IMR-90 (cell line): ENCODE measurements around the gene HDGFL2. TPM values are rescaled to one million over a fixed set of nuclear protein-coding genes. Genes with fewer than 3 reads are reported as not detected.
A peak's percentile ranks its signal among the peaks of the same experiment; 100 is the strongest.

Experiments
- ATAC-seq: fragments of 200-7000 bp; cut with Tn5 transposase; 2 replicates; pipeline ENCODE4 v1.9.1; 2020; ENCODE audit warnings: low read depth, mild to moderate bottlenecking, moderate library complexity
- BruUV-seq: library from RNA; stranded (reverse); fragments of 400-500 nt; replicated peaks from 2 replicates; lab custom pipeline; 2021; lab: Mats Ljungman, UMichigan
- CTCF ChIA-PET: fragments of 300-600 bp; formaldehyde crosslinking; extraction: SDS; loops from one replicate; lab custom pipeline; 2021; ENCODE audit warnings: antibody characterized with exemption; lab: Yijun Ruan, JAX
- POLR2A ChIA-PET: fragments of 300-600 bp; sonication (Branson Sonifier 250); formaldehyde crosslinking; loops from one replicate; lab custom pipeline; 2022; ENCODE audit warnings: antibody characterized with exemption; ENCODE audit not compliant: unreplicated experiment; lab: Charles Lee
- DNase-seq: peaks from one replicate; pipeline ENCODE4 v3.0.0; 2013
- H2AFZ ChIP-seq: replicated peaks from 2 replicates; pipeline ENCODE3; 2013; ENCODE audit warnings: low read length, mild to moderate bottlenecking; ENCODE audit not compliant: poor library complexity
- H2AK5ac ChIP-seq: 2 replicates; pipeline ENCODE4 v1.6.1; 2013; ENCODE audit warnings: low read depth, low read length, inconsistent platforms
- H2AK9ac ChIP-seq: replicated peaks from 2 replicates; pipeline ENCODE3; 2013; ENCODE audit warnings: mild to moderate bottlenecking, low read depth, low read length, moderate library complexity; ENCODE audit not compliant: poor library complexity
- H2BK120ac ChIP-seq: 2 replicates; pipeline ENCODE4 v1.6.1; 2013; ENCODE audit warnings: low read depth, low read length, inconsistent platforms
- H2BK15ac ChIP-seq: 3 replicates; pipeline ENCODE4 v1.6.1; 2013; ENCODE audit warnings: low read depth, low read length, inconsistent platforms
- H2BK20ac ChIP-seq: 2 replicates; pipeline ENCODE4 v1.6.1; 2013; ENCODE audit warnings: low read depth, mild to moderate bottlenecking, inconsistent platforms, low read length, moderate library complexity
- H2BK5ac ChIP-seq: 2 replicates; pipeline ENCODE4 v1.6.1; 2013; ENCODE audit warnings: mild to moderate bottlenecking, low read depth, low read length, inconsistent platforms; ENCODE audit not compliant: poor library complexity, severe bottlenecking
- H3K14ac ChIP-seq: replicated peaks from 2 replicates; pipeline ENCODE4 v1.6.1; 2013; ENCODE audit warnings: low read depth, low read length, inconsistent platforms
- H3K18ac ChIP-seq: 2 replicates; pipeline ENCODE4 v1.6.1; 2013; ENCODE audit warnings: low read depth, low read length, control low read depth
- H3K23ac ChIP-seq: 2 replicates; pipeline ENCODE4 v1.6.1; 2013; ENCODE audit warnings: low read depth, low read length, inconsistent platforms
- H3K27ac ChIP-seq: 2 replicates; pipeline ENCODE4 v1.5.1; 2013; ENCODE audit warnings: mild to moderate bottlenecking, control low read depth, low read length; ENCODE audit not compliant: insufficient read depth
- H3K27me3 ChIP-seq: 2 replicates; pipeline ENCODE4 v1.6.1; 2013; ENCODE audit warnings: low read length; ENCODE audit not compliant: control insufficient read depth, insufficient read depth
- H3K36me3 ChIP-seq: 2 replicates; pipeline ENCODE4 v1.6.1; 2013; ENCODE audit warnings: low read length, mixed read lengths; ENCODE audit not compliant: control insufficient read depth, insufficient read depth
- H3K4ac ChIP-seq: 2 replicates; pipeline ENCODE4 v1.6.1; 2013; ENCODE audit warnings: low read depth, low read length, inconsistent platforms
- H3K4me1 ChIP-seq: 2 replicates; pipeline ENCODE4 v1.6.1; 2013; ENCODE audit warnings: low read length, mixed read lengths; ENCODE audit not compliant: control insufficient read depth, insufficient read depth
- H3K4me2 ChIP-seq: 2 replicates; pipeline ENCODE4 v1.6.1; 2013; ENCODE audit warnings: low read depth, mild to moderate bottlenecking, control low read depth, low read length, moderate library complexity
- H3K4me3 ChIP-seq: 2 replicates; pipeline ENCODE4 v1.5.1; 2013; ENCODE audit warnings: low read depth, mild to moderate bottlenecking, control low read depth, low read length, moderate library complexity; ENCODE audit not compliant: insufficient read depth
- H3K56ac ChIP-seq: 2 replicates; pipeline ENCODE4 v1.6.1; 2013; ENCODE audit warnings: low read length, inconsistent platforms; ENCODE audit not compliant: insufficient read depth; ENCODE audit errors: extremely low read depth
- H3K79me1 ChIP-seq, 2 experiments: 2 replicates each; pipeline ENCODE4 v1.6.1; 2013; ENCODE audit warnings: low read length in 2 of 2, inconsistent platforms in 1 of 2, low read depth in 1 of 2
- H3K9ac ChIP-seq: 2 replicates; pipeline ENCODE4 v1.6.1; 2013; ENCODE audit warnings: low read depth, low read length, control low read depth
- H3K9me1 ChIP-seq: 2 replicates; pipeline ENCODE4 v1.6.1; 2013; ENCODE audit warnings: low read length, inconsistent platforms; ENCODE audit not compliant: insufficient read depth
- H3K9me3 ChIP-seq: 2 replicates; pipeline ENCODE4 v1.6.1; 2013; ENCODE audit warnings: low read length; ENCODE audit not compliant: control insufficient read depth, insufficient read depth
- H4K20me1 ChIP-seq: 2 replicates; pipeline ENCODE4 v1.6.1; 2013; ENCODE audit warnings: low read length, inconsistent platforms; ENCODE audit not compliant: insufficient read depth
- H4K5ac ChIP-seq: 2 replicates; pipeline ENCODE4 v1.6.1; 2013; ENCODE audit warnings: mild to moderate bottlenecking, low read depth, low read length, control low read depth
- H4K8ac ChIP-seq, 2 experiments: 2 replicates each; pipeline ENCODE4 v1.6.1; 2013; ENCODE audit warnings: low read depth in 2 of 2, low read length in 2 of 2, control low read depth in 1 of 2, inconsistent platforms in 1 of 2
- H4K91ac ChIP-seq: 2 replicates; pipeline ENCODE4 v1.6.1; 2013; ENCODE audit warnings: low read depth, low read length, inconsistent platforms; ENCODE audit not compliant: insufficient read depth
- CTCF ChIP-seq: conservative IDR thresholded peaks from 2 replicates; pipeline ENCODE4 v1.5.1; 2012; ENCODE audit warnings: mild to moderate bottlenecking, low read depth, low read length, improper control_type of control experiment
- MAFK ChIP-seq: IDR thresholded peaks from 2 replicates; pipeline ENCODE4 v1.6.1; 2012; ENCODE audit warnings: low read depth, low read length, improper control_type of control experiment
- USF2 ChIP-seq: fragments of 150-350 bp; IDR thresholded peaks from 2 replicates; pipeline ENCODE4 v1.6.1; 2017; ENCODE audit warnings: mild to moderate bottlenecking, antibody characterized with exemption, low read length, low read depth
- WGBS, 2 experiments: methylation state at CpG; one replicate each; pipeline versions ENCODE4 v1.1.5 to v1.1.7; 2013; ENCODE audit warnings: missing lambda C conversion rate in 2 of 2; ENCODE audit not compliant: insufficient read length in 1 of 2; ENCODE audit errors: extremely low coverage in 2 of 2; 5-methylcytosine and 5-hydroxymethylcytosine counted together
- dilution Hi-C: fragments of 300-500 bp; cut with HindIII; formaldehyde crosslinking; loops from one replicate; pipeline ENCODE4 v1.14.3; 2018; ENCODE audit warnings: low sequenced_read_pairs; ENCODE audit not compliant: unreplicated experiment
- in situ Hi-C: fragments of 300-500 bp; cut with MboI; formaldehyde crosslinking; loops from 3 replicates; pipeline ENCODE4 v1.14.3; 2019; ENCODE audit warnings: low sequenced_read_pairs, inconsistent platforms, mixed read lengths
- intact Hi-C: fragments of 100-400 bp; cut with micrococcal nuclease; formaldehyde crosslinking; loops from 2 replicates; pipeline ENCODE4 v1.10.0; 2022
- polyA plus RNA-seq, 3 experiments: library from polyadenylated mRNA; depleted of rRNA; stranded (reverse); fragments of >200 nt; gene quantifications; 2 replicates each; pipeline ENCODE4 v1.2.3, GENCODE V29; 2012; ENCODE audit warnings: low replicate concordance in 1 of 3
- total RNA-seq: library from RNA; depleted of rRNA; stranded (reverse); fragments of >200 nt; gene quantifications from 2 replicates; pipeline ENCODE4 v1.2.3, GENCODE V29; 2012

The HDGFL2 gene
- total and polyA plus RNA-seq, 2 of the 4 experiments (the other 2 are of a cell fraction), result 35.8 to 48.5 TPM

GRCh38 chr19:4495471-4495870, 23.4 kb downstream of the HDGFL2 start:
- BruUV-seq, result no TSS peak

More at GRCh38 chr19:4495471-4495870, 23.4 kb downstream of the HDGFL2 start:
- Histone ChIP-seq H3K4me1 (no peaks in the 10 kb centered on the region), H3K4ac (no peak overlapping the region), H3K4me2 (no peak overlapping the region), H2AFZ (no peak overlapping the region), H3K23ac (no peak overlapping the region), H2BK5ac (no peak overlapping the region), H2AK5ac (no peak overlapping the region), H4K5ac (no peak overlapping the region), H3K9me3 (no peaks in the 10 kb centered on the region), H4K8ac (no peak overlapping the region), H2AK9ac (no peak overlapping the region), H3K14ac (no peak overlapping the region), H3K18ac (no peak overlapping the region), H4K20me1 (peaks cover 14% of the 10 kb centered on the region; the same call in 1 of the 2 replicates), H3K27me3 (no peaks in the 10 kb centered on the region), H3K27ac (no peak overlapping the region), H3K9ac (no peak overlapping the region), H2BK20ac (no peak overlapping the region), H3K56ac (no peak overlapping the region), H3K79me1 (peaks cover 7 to 15% of the 10 kb centered on the region in 2 experiments), H4K91ac (no peak overlapping the region), H2BK120ac (no peak overlapping the region), H3K4me3 (no peak overlapping the region), H3K9me1 (peaks cover 13% of the 10 kb centered on the region), H3K36me3 (peaks cover 76% of the 10 kb centered on the region), H2BK15ac (no peak overlapping the region)
- intact Hi-C loops, result no loop called here
- DNase-seq, result no peak
- POLR2A ChIA-PET, result no interaction called here
- no peak for ATAC-seq
- dilution Hi-C loops, result no loop called here
- in situ Hi-C loops, result no loop called here
- WGBS, 2 experiments, result 97% methylated on average over 6 of the region's 12 CpGs; no CpG with 5 or more reads in 1 of the 2 experiments
- TF ChIP-seq CTCF, result peak; percentile 8; the same call in 1 of the 2 replicates
- TF ChIP-seq USF2, result no peak
- TF ChIP-seq MAFK, result no peak
- CTCF ChIA-PET, result no interaction called here
